GM19372 (cell line): ENCODE data around the gene ABHD2.

Source experiments
- ATAC-seq: cut with Tn5 transposase; IDR thresholded peaks from one replicate; pipeline ENCODE4 v1.9.1; 2021; ENCODE audit warnings: mild to moderate bottlenecking, low read depth, moderate library complexity; ENCODE audit not compliant: unreplicated experiment

Gene ABHD2

DNA sequence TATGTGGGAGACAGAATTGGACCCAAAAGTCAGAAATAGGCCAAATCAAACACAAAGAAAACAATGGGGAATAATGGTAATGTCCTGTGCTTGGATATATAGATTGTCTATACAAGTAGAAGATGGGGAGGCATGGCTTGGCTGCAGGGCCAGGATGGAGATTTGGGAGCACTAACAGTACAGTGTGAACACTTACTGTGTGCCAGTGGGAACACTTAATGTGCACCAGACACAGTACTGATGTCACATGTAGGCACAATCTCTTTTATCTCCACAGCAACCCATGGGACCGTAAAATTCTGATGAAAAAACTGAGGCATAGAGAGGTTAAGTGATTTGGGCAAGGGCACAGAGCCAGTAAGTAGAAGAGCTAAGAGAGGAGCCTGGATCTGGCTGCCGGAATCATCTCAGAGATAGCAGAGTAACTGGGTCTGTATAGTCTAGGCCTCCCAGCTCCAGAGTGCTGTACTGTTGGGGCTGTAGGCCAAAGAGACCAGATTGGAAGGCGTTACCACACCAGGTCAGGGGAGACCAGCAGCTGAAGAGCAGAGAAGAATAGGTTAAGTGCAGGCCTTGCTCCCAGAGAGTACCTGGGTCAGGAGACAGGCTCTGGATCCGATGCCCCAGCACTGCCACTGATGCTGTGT is 69.8 kb downstream of the ABHD2 start:
- ATAC-seq: no peak

DNA sequence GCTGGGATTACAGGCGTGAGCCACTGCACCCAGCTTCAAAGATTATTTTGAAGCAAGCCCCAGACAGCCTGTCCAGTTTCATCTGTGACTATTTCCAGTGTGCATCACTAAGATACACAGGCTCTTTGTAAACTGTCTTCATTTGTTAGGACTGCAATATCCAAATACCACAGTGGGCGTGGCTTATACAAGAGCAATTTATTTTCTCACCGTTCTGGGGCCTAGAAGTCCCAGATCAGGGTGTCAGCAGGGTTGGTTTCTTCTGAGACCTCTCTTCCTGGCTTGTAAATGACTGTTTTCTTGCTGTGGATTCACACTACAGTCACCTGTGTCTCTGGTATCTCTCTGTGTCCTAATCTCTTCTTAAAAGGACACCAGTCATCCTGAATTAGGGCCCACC is 73.4 kb downstream of the ABHD2 start:
- ATAC-seq: no peak

DNA sequence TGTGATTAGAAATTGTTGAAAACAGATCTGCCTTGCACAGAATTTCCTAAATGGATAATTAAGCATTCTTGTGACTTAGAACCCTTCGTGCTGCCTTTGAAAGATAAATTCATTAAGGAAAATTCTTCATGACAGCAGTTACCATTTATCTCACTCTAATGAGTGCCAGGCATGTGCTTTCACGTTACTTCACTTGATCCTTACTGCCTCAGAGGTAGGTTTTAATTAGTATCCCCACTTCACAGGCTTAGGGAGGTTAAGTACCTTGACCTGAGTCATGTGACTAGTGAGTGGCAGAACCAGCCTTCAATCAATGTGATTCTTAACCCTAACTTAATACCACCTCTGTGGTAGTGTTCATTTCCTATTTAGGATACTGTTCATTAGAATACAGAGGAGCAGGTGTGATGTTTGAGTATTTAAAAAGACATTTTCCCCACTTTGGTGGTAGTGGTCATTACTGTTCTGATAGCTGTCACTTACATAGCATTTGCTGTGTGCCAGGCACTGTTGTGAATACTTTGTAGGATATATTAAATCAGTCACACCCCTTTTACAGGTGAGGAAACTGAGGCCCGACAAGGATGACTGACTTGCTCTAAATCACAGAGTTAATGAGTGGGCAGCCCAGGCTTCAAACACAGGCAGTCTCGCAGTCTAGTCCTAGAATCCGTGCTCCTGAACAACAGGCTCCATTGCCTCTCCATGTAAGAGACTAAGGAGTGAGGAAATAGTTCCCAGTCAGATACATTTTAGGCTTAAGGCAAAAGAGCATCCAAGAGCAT is 75.2 kb downstream of the ABHD2 start:
- ATAC-seq: no peak

DNA sequence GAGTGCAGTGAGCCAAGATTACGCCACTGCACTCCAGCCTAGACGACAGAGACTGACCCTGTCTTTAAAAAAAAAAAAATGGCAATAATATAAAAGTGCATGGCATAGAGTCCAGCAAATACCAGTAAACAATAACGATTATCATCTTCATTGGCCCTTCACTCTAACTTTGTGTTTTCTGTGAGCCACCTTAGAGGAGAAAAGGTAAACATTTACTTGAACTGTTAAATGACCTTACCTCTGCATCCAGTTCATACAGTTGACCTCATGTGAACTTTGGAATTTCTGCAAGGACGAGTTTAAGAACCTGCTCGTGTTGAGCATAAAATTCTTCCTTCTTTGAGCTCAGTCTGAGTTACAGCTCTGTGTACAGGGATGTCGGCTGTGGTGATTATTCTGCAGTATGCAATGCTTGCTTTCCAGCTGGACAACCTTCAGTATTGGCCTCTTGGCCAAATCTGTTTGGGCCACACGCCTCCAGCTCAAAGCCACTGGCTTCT is 76.5 kb downstream of the ABHD2 start:
- ATAC-seq: no peak

DNA sequence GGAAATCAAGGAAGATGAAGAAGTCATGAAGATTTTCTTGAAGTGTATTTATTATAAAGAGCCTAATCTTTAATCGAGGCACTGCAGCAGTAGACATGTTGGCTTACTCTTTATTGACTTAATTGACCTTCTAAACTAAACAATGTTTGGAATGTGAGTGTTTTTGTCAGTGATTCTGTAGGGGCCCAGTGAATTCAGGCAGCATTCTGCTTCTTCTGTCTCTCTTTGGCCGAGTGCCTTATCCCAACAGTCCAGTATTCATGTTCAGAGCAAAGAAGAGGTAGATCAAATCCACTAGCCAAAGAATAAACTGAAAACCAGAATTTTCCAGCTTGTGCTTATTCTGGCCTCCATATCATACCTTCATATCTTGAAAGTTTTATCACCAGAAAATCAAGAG is 77.4 kb downstream of the ABHD2 start:
- ATAC-seq: no peak

DNA sequence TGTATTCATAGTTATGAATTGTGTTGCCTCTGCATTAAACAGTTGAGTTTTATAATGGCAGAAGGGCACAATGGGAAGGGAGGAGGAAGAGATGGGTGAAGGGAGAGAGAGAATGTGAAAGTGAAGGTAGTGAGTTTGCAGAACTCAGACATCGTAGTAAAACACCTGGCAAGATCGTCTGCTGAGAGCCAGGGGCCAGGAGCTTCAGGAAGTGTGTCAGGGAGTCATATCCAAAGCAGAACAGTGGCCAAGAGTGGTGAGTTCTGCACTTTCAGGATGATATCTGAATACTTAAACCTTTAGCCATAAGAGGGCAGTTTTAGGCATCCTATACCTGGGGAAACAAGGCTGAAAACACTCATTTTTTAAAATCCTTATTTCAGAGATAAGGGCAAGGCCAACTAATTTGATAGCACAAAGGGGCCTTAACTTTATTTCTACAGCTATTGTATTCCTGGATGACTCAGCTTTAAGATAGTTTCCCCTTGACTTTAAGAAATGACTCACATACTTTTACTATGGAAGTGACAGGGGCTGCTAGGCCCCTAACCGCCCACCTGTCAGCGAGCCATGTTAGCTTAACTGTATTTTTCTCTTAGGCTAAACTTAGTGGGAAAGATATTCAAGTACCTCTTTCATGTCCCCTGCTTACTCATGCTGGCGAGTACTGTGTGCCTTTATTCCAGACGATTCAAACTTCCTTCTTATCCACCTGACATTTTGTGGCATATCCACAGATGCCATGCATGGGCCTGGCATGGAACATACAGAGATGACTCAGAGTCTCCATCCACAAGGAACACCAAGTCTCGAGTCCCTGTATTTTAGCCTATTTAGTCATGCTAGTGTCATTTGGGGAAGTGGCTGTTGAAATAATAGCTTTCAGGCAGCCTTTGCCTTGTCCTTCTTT is 79.3 kb downstream of the ABHD2 start:
- ATAC-seq: peak; percentile 69

DNA sequence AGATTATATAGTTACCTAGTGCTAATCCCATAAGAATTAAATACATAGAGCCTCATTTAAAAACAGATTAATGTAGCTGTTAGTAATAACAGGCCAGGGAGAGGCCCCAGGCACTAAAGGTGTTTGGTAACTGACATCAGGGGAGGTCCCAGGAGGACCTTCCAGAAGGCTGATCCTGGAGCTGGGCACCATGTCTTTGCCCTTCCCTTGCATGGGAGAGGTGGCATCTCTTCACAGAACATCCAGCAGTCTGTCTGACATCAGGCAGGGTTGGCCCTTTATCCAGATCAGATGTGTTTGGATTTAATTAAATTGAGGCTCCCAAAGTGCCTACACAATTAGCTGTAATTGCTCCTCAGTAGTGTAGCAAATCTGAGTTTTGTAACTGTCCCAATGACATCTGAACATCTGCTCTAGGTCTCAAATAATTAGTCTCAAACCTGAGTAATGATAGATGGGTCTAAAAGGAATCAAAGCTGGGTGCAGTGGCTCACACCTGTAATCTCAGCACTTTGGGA is 80.1 kb downstream of the ABHD2 start:
- no peak for ATAC-seq

DNA sequence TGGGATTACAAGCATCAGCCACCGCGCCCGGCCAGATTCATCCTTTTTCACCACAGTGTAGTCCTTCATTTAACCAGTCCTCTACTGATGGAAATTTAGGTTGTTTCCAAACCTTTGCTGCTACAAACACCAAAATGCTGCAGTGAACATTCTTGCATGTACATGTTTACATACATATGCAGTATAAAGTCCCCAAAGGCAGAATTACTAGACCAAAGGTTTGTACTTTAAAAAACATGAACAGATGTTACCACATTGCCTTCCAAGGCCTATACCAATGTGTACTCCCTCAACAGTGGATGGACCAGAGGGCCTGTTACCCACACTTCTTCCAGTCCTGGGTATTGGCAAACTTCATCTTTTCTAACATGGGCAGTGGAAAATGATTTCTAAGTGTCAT is 82.1 kb downstream of the ABHD2 start:
- no peak for ATAC-seq

DNA sequence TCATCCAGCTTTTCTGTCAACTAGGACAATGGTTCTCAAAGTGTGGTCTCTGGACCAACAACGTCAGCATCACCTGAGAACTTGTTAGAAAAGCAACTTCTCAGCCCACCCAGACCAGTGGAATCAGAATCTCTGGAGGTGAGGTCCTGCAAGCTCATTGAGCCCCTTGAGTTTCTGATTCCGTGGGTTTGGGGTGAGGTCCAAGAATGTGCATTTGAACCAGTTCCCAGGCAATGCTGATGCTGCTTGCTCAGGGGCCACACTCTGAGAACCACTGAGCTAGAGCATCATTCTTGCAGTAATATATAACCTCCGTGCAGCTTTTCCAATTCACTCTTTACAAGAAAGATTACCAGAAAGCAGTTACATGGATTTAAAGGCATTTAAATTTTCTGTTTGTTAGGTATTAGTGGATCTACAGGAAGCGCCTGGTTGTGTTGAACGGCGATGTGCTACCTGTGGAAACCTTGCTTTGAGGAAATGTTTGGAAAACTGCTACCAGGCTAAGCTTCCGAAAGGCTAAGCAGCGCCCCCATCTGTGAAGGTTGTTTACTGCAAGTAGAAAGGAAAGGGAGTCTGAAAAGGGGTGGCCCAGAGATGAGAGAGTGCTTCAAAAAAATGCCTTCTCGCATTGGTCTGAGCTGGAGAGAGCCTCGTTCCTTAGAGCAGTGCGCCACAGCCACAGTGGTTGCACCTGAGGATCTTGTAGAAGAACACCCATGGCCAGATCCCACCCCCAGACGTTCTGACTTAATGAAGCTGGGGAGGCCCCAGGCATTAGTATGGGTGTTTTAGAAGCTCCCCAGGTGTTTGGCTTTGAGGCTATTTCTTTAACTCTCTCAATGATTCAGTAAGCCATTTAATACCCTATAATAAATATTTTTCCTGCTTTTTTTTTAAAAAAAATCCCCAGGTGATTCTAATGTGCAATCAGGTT is 83.1 kb downstream of the ABHD2 start:
- ATAC-seq: no peak

DNA sequence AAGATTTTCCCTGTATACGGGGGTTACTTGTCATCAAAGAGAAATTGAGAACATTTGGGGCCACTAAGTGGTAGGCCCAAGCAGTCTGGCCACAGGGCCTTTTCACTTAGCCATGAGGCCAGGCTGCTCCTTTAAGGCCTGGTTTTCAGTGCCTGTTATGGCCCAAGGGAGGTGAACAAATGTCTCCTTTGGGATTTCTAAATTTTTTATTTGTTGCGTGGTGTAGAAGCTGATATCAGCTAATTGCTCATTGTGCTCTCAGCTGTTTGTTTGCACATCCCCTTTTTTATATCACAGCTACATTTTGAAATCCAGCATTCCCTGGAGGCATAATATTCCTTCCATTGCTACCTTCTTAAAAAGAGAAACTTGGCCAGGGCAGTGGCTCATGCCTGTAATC is 84.7 kb downstream of the ABHD2 start:
- ATAC-seq: no peak

DNA sequence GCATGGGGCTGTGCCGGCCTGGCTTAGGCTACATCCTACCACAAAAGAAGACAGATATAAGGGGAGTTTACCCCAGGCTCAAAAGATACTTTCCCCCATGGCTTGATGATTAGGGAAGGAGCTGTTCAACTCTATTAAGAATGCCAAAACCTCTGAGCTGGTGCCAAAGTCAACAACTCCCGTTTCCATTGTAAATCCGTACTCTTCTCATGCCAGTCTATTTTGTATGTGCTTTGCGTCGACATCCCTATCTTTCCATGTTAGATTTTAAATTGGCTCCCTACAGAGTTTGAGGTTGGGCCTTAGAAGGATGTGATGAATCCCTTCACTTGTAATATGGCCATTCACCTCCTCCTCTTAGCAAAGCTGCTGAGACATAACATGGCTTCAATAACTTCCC is 86.2 kb downstream of the ABHD2 start:
- ATAC-seq: no peak

DNA sequence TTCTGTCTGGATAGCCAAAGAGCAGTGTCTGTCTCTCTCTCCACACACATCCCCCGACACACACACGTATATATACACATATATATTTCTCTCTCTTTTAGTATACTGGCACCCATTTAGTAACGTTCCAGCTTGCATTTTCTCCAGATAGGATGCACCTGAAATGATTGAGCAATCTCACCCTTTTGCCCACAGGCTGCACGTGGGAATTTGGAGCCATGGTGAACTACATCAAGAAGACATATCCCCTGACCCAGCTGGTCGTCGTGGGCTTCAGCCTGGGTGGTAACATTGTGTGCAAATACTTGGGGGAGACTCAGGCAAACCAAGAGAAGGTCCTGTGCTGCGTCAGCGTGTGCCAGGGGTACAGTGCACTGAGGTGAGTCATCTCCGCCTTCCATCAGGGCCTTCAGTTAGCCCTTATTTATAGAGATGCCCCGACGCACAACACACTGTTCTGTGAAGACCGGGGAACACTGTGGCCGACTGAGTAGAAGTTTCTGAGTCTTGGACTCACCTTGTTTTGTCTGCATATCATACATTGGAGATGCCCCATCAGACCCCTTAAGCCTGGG is 87.4 kb downstream of the ABHD2 start:
- no peak for ATAC-seq

DNA sequence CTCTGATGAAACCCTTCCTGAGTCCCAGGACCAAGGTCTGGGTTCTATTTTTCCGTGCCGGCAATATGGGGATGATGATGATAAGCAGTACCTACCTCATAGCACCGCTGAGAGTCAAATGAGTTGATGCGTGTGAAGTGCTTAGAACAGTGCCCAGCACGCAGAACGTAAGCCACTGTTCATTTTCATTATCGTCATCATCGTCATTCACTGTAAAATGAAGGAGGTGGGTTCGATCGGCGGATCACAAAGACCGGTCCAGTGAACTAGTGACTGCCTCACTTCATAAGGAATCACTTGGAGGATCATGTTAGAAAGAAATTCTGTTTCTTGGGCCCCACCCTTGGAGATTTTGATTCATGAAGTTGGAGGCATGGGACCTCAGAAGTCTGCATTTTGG is 88.9 kb downstream of the ABHD2 start:
- no peak for ATAC-seq

DNA sequence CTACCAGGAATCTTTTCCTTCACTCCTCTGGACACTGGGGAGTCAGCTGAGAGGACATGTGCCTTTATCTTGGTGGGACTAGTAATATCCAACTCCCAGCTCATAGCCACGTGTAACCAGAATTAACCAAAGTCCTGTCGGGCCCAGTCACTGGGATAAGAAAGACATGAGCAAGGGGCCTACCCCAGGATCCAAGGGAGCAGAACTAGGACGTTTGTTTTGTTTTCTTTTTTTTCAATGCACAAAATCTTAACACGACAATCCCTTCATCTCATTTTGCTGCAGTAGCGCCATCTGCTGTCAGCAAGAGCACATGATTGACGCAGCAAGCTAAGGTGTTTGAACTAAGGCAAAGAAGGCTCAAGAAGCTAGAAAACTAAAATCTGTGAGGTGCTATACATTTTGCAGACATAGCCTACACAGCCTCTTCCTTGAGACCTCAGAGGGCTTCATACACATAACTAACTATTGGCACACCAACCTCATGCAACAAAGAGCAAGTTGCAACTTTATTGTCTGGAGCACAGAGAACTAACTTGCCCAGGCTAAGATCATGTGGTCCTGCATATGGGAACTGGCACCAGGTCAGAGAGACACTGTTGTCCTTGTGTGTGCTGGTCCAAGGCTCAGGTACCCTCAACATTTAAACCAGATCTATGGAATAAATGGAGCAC is 89.5 kb downstream of the ABHD2 start:
- ATAC-seq: no peak

DNA sequence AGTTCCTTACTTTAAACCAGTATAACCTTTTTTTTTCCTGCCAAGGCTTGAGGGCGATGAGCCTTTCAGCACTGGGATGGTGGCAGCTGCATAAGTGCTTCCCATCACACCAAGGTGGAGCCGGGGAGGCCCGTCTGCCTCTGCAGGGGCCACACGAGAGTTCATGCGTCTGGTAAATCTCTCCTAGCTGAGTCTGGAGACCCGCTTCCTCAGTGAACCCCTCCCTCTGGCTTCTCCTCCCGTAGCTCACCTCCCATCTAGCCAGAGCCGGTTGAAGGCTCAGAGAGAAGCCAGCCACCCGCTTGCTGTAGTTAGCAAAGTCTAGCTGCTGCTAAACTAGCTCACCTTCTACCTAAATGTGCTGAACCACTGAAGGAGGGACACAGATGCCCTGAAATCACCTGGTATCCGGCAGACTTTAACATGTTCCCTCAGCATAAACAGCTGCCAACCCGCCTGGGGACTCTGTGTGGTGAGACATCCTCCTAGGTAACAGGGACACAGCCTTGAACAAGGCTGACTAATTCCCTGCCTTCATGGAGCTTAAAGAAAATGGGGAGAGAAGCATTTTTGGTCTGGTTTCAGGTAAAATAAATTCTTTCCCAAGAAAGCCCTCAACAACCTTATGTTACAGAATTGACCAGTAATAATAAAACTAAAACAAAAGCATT is 90.2 kb downstream of the ABHD2 start:
- no peak for ATAC-seq

DNA sequence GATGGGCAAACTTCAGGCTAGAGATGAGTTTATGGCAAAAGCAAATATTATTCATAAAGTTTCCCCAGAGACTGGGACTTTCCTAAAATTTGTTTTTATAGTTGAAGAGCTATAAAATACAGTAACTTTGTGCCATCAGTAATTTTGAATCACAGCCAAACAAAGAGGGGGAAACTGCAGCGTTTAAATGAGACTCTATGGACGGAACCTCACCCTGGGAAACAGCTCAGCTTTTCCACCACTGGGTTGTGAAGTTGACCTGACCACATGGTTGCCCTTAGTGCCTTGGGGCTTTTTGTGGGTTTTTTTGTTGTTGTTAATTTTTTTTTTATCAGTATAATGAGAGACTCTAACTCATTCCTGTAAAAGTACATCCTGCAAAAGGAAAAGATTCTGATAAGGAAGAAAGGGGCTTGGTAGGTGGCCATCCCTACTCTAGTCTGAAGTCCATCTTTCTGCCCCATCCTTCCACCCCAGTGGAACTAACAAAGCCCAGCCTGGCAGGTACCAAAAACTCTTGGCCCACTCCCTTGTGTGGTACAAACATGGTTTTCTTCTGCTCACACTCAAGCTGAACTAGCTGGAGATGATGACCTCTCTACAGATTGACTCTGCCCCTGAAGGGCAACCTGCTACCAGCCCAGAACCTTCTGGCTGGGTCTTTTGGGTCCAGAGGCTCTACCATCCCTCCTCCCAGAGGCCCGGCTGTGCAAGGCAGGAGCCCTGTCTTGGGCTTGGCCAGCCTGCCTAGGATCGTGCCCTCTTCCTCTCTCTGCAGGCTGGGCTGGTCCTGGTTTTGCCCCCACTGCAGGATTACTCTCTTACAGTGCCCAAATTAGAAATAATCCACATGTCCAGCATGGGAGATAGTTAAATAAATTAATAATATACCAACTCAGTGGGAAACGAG is 92.0 kb downstream of the ABHD2 start:
- ATAC-seq: no peak

DNA sequence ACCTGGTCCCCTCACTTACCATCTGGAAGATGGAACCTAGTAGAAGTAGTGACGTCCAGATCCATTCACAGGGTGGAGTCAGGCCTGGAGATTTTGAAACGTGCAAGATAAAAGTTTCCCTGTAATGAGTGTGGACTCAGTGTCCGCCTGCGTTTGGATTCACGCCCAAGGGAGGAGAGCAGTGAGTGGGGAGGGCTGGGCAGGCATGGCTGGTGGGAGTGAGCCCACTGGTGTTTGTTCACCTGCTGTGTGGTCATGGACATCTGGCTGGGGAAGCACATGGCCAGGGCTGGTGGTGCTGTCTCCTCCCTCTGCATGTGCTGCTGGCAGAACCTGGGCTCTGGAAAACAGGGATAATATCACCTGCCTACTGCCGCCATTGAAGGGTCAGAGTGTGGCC is 96.1 kb downstream of the ABHD2 start:
- no peak for ATAC-seq
